Measurements from ENCODE around the gene REN.

Gene REN

GRCh38 chr1:204174958-204175357 is 8.8 kb upstream of the REN start:
- Histone ChIP-seq H3K36me3 (ENCODE audit: insufficient read depth, low read length) (no peaks in the 10 kb centered on the region), H3K27me3 (ENCODE audit: insufficient read depth, low read length) (no peaks in the 10 kb centered on the region), H3K4me2 (ENCODE audit: low read length) (no peak overlapping the region), H2AFZ (ENCODE audit: low read length) (no peak overlapping the region), H3K9me3 (ENCODE audit: low read length) (peaks cover 10% of the 10 kb centered on the region; the same call in 1 of the 2 replicates), H3K9me2 (ENCODE audit: low read depth, low read length) (no peaks in the 10 kb centered on the region), H3K27ac (ENCODE audit: low read depth, low read length, poor library complexity, severe bottlenecking) (no peak overlapping the region), H3F3A (ENCODE audit: insufficient read depth, low read length) (no peaks in the 10 kb centered on the region), H3K4me3 (ENCODE audit: low read depth, low read length, poor library complexity, severe bottlenecking) (no peak overlapping the region), H4K20me1 (ENCODE audit: insufficient read depth, low read length) (no peaks in the 10 kb centered on the region), H3K79me2 (ENCODE audit: insufficient read depth, low read length) (no peaks in the 10 kb centered on the region), H3K4me1 (ENCODE audit: insufficient read depth, low read length, severe bottlenecking) (no peaks in the 10 kb centered on the region), H3K9ac (ENCODE audit: low read length) (no peak overlapping the region)
- TF ChIP-seq CTCF (IDR thresholded peaks at IDR 0.05; ENCODE audit: low read length) (no peak), EZH2 (IDR thresholded peaks at IDR 0.05; ENCODE audit: borderline replicate concordance, low read length) (no peak)

- TF ChIP-seq EZH2 (IDR thresholded peaks at IDR 0.05; ENCODE audit: borderline replicate concordance, low read length) (no peak), CTCF (IDR thresholded peaks at IDR 0.05; ENCODE audit: low read length) (no peak)
- no peaks in the 10 kb centered on the region for H3K27me3 ChIP-seq (ENCODE audit: insufficient read depth, low read length)
- H3K79me2 ChIP-seq (ENCODE audit: insufficient read depth, low read length), result no peaks in the 10 kb centered on the region
- no peaks in the 10 kb centered on the region for H3K36me3 ChIP-seq (ENCODE audit: insufficient read depth, low read length)
- no peak overlapping the region for H3K4me3 ChIP-seq (ENCODE audit: low read depth, low read length, poor library complexity, severe bottlenecking)
- no peak overlapping the region for H3K9ac ChIP-seq (ENCODE audit: low read length)
- no peaks in the 10 kb centered on the region for H4K20me1 ChIP-seq (ENCODE audit: insufficient read depth, low read length)
- no peaks in the 10 kb centered on the region for H3F3A ChIP-seq (ENCODE audit: insufficient read depth, low read length)
- H3K9me3 ChIP-seq (ENCODE audit: low read length), result peaks cover 22% of the 10 kb centered on the region
- H3K4me1 ChIP-seq (ENCODE audit: insufficient read depth, low read length, severe bottlenecking), result no peaks in the 10 kb centered on the region
- H3K4me2 ChIP-seq (ENCODE audit: low read length), result no peak overlapping the region
- no peak overlapping the region for H3K27ac ChIP-seq (ENCODE audit: low read depth, low read length, poor library complexity, severe bottlenecking)
- H3K9me2 ChIP-seq (ENCODE audit: low read depth, low read length), result no peaks in the 10 kb centered on the region
- no peak overlapping the region for H2AFZ ChIP-seq (ENCODE audit: low read length)
Measured at GRCh38 chr1:204172404-204173029, 6.4 kb upstream of the REN start.

DNA sequence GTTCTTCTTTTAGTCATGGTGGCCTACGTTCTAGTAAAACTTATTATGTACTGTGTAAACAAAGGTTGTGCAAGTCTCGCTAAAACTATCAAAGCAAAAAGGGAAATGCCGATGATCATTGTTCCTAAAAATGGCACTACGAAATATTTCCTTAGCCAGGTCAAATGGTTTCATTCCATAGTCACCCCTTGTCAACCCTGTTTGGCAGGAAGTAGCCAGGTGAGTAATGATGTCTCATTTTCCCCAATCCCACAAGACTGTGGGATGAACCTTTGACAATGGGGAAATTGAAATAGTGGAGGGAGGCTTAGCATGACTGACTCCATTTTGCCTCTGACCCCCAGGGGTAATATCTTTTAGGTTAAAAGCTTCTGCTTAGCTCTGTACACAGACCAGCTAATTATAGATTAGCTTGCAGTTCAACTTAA is 5.6 kb upstream of the REN start:
- Histone ChIP-seq H3K79me2 (ENCODE audit: insufficient read depth, low read length) (no peaks in the 10 kb centered on the region), H3K27me3 (ENCODE audit: insufficient read depth, low read length) (no peaks in the 10 kb centered on the region), H3K27ac (ENCODE audit: low read depth, low read length, poor library complexity, severe bottlenecking) (no peak overlapping the region), H3K9me3 (ENCODE audit: low read length) (peaks cover 22% of the 10 kb centered on the region), H4K20me1 (ENCODE audit: insufficient read depth, low read length) (no peaks in the 10 kb centered on the region), H3K9ac (ENCODE audit: low read length) (no peak overlapping the region), H3K36me3 (ENCODE audit: insufficient read depth, low read length) (no peaks in the 10 kb centered on the region), H3K4me3 (ENCODE audit: low read depth, low read length, poor library complexity, severe bottlenecking) (no peak overlapping the region), H3K9me2 (ENCODE audit: low read depth, low read length) (no peaks in the 10 kb centered on the region), H3K4me2 (ENCODE audit: low read length) (no peak overlapping the region), H3K4me1 (ENCODE audit: insufficient read depth, low read length, severe bottlenecking) (no peaks in the 10 kb centered on the region), H3F3A (ENCODE audit: insufficient read depth, low read length) (no peaks in the 10 kb centered on the region), H2AFZ (ENCODE audit: low read length) (no peak overlapping the region)
- TF ChIP-seq CTCF (IDR thresholded peaks at IDR 0.05; ENCODE audit: low read length) (no peak), EZH2 (IDR thresholded peaks at IDR 0.05; ENCODE audit: borderline replicate concordance, low read length) (no peak)
